ENCODE measurements around the gene TRIM67. TPM values are rescaled to one million over a fixed set of nuclear protein-coding genes. Genes with fewer than 3 reads are reported as not detected.

Gene TRIM67
- total RNA-seq, 3 donors from 2014 or later (not counting 1 experiment from before 2014, with no cell fraction given): not detected

- no peaks in the 10 kb centered on the region for H3K36me3 Mint-ChIP-seq
- H3K27me3 Mint-ChIP-seq (ENCODE audit: low read depth in 2 of 2): peaks cover 44 to 62% of the 10 kb centered on the region in 2 donors
- Histone ChIP-seq H3K27ac (ENCODE audit: low read length) (no peak overlapping the region), H3K27me3 (ENCODE audit: control insufficient read depth, insufficient read depth, low read length) (peaks cover 24% of the 10 kb centered on the region), H3K4me3 (ENCODE audit: low read length) (no peak overlapping the region), H3K36me3 (ENCODE audit: control insufficient read depth, insufficient read depth, low read length) (no peaks in the 10 kb centered on the region), H3K9me3 (ENCODE audit: control insufficient read depth, insufficient read depth, low read length) (no peaks in the 10 kb centered on the region), H3K4me1 (ENCODE audit: control insufficient read depth, insufficient read depth, low read length) (peaks cover 9% of the 10 kb centered on the region)
- H3K4me1 Mint-ChIP-seq: no peaks in the 10 kb centered on the region
- H3K9me3 Mint-ChIP-seq: no peaks in the 10 kb centered on the region
- WGBS (ENCODE audit: insufficient coverage): 4% methylated on average over 51 of the region's 51 CpGs
- intact Hi-C loops (cut with micrococcal nuclease): no loop called here
- H3K4me3 Mint-ChIP-seq: no peak overlapping the region
- ATAC-seq (no peak), DNase-seq (no peak)
- TF ChIP-seq, protein P1, sequence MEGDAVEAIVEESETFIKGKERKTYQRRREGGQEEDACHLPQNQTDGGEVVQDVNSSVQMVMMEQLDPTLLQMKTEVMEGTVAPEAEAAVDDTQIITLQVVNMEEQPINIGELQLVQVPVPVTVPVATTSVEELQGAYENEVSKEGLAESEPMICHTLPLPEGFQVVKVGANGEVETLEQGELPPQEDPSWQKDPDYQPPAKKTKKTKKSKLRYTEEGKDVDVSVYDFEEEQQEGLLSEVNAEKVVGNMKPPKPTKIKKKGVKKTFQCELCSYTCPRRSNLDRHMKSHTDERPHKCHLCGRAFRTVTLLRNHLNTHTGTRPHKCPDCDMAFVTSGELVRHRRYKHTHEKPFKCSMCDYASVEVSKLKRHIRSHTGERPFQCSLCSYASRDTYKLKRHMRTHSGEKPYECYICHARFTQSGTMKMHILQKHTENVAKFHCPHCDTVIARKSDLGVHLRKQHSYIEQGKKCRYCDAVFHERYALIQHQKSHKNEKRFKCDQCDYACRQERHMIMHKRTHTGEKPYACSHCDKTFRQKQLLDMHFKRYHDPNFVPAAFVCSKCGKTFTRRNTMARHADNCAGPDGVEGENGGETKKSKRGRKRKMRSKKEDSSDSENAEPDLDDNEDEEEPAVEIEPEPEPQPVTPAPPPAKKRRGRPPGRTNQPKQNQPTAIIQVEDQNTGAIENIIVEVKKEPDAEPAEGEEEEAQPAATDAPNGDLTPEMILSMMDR (IDR thresholded peaks at IDR 0.05): no peak
- H3K27ac Mint-ChIP-seq: no peak overlapping the region
These were observed 777 bp upstream of the TRIM67 start for GRCh38 chr1:231160895-231161666.

DNA sequence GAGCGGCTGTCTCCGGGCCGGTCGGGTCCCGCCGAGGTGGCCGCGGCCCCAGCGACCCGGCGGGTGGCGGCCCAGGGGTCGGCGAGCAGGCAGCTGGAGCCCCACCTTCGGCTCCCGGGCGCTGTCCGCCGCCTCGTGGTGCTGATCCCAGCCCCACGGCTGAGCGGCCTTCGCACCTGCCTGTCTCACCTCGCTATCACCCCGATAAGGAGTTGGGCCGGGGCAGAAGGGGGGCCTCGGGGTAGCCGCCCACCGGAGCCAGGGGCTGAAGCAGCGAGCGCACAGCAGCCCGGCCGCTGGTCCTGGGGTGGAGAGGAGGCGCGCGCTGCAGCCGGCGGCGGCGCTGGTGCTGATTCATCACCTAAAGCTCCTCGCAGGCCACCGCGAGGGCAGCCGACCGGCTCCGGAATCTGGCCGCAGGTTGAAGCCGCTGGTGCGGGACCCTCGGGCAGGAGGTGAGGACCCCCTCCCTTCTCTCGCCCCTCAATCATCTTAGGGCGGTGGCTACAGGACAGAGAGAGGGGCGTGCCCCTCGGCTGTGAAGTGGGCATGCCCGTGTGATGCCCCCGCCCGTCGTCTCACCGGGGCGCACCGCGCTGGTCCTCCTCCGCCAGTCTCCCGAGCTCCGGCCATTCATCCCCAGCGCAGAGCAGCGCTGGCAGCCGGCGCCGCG is 575 bp downstream of the TRIM67 start:
- Mint-ChIP-seq H3K27me3 (ENCODE audit: low read depth in 2 of 2) (peaks cover 42 to 59% of the 10 kb centered on the region in 2 donors), H3K4me1 (no peaks in the 10 kb centered on the region), H3K9me3 (no peaks in the 10 kb centered on the region), H3K4me3 (no peak overlapping the region), H3K36me3 (no peaks in the 10 kb centered on the region), H3K27ac (no peak overlapping the region)
- H3K4me1 ChIP-seq (ENCODE audit: control insufficient read depth, insufficient read depth, low read length): peaks cover 9% of the 10 kb centered on the region
- DNase-seq: peak in 1 of 2 donors; percentile 45
- H3K27me3 ChIP-seq (ENCODE audit: control insufficient read depth, insufficient read depth, low read length): peaks cover 21% of the 10 kb centered on the region
- ATAC-seq: peak in 1 of 3 donors; percentile 53
- H3K4me3 ChIP-seq (ENCODE audit: low read length): no peak overlapping the region
- TF ChIP-seq, protein P1 (IDR thresholded peaks at IDR 0.05): no peak
- WGBS (ENCODE audit: insufficient coverage): 2% methylated on average over 71 of the region's 71 CpGs
- H3K27ac ChIP-seq (ENCODE audit: low read length): no peak overlapping the region
- intact Hi-C loops (cut with micrococcal nuclease): no loop called here
- no peaks in the 10 kb centered on the region for H3K36me3 ChIP-seq (ENCODE audit: control insufficient read depth, insufficient read depth, low read length)
- no peaks in the 10 kb centered on the region for H3K9me3 ChIP-seq (ENCODE audit: control insufficient read depth, insufficient read depth, low read length)

DNA sequence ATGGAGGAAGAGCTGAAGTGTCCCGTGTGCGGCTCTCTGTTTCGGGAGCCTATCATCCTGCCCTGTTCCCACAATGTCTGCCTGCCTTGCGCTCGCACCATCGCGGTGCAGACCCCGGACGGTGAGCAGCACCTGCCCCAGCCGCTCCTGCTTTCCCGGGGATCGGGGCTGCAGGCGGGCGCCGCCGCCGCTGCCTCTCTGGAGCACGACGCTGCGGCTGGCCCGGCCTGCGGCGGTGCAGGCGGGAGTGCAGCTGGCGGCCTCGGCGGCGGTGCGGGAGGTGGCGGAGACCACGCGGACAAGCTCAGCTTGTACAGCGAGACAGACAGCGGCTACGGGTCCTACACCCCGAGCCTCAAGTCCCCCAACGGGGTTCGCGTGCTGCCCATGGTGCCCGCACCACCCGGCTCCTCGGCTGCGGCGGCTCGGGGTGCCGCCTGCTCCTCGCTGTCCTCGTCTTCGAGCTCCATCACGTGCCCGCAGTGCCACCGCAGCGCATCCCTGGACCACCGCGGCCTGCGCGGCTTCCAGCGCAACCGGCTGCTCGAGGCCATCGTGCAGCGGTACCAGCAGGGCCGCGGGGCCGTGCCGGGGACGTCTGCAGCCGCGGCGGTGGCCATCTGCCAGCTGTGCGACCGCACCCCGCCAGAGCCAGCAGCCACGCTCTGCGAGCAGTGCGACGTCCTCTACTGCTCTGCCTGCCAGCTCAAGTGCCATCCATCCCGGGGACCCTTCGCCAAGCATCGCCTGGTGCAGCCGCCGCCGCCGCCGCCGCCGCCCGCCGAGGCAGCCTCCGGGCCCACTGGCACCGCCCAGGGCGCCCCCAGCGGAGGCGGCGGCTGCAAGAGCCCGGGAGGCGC is 1.3 kb downstream of the TRIM67 start:
- no peak for DNase-seq
- H3K4me3 ChIP-seq (ENCODE audit: low read length): no peak overlapping the region

More for the DNA sequence above, 1.3 kb downstream of the TRIM67 start:
- Histone ChIP-seq H3K27ac (ENCODE audit: low read length) (no peak overlapping the region), H3K4me1 (ENCODE audit: control insufficient read depth, insufficient read depth, low read length) (peaks cover 9% of the 10 kb centered on the region), H3K9me3 (ENCODE audit: control insufficient read depth, insufficient read depth, low read length) (no peaks in the 10 kb centered on the region), H3K36me3 (ENCODE audit: control insufficient read depth, insufficient read depth, low read length) (no peaks in the 10 kb centered on the region), H3K27me3 (ENCODE audit: control insufficient read depth, insufficient read depth, low read length) (peaks cover 21% of the 10 kb centered on the region)
- peaks cover 45 to 57% of the 10 kb centered on the region in 2 donors for H3K27me3 Mint-ChIP-seq (ENCODE audit: low read depth in 2 of 2)
- 14% methylated on average over 97 of the region's 97 CpGs for WGBS (ENCODE audit: insufficient coverage)
- H3K27ac Mint-ChIP-seq: no peak overlapping the region
- TF ChIP-seq, protein P1 (IDR thresholded peaks at IDR 0.05): no peak
- no peaks in the 10 kb centered on the region for H3K36me3 Mint-ChIP-seq
- no peaks in the 10 kb centered on the region for H3K9me3 Mint-ChIP-seq
- no peak overlapping the region for H3K4me3 Mint-ChIP-seq
- ATAC-seq: no peak
- no peaks in the 10 kb centered on the region for H3K4me1 Mint-ChIP-seq
- intact Hi-C loops (cut with micrococcal nuclease): no loop called here

Measured in natural killer cell (primary cell).